Osteoblast (primary cell): ENCODE measurements around the gene DHRS4L2. TPM values are rescaled to one million over a fixed set of nuclear protein-coding genes. Genes with fewer than 3 reads are reported as not detected.

Experiments
- DNase-seq: peaks from one replicate; pipeline ENCODE4 v3.0.0; 2011; ENCODE audit warnings: low spot score, mixed read lengths; ENCODE audit not compliant: insufficient read length; ENCODE audit errors: missing footprints
- H2AFZ ChIP-seq: 2 replicates; pipeline ENCODE4 v1.6.0; 2011; ENCODE audit warnings: mild to moderate bottlenecking, low read length
- H3K27ac ChIP-seq: 2 replicates; pipeline ENCODE4 v1.5.1; 2011; ENCODE audit warnings: mild to moderate bottlenecking, low read depth, low read length, moderate library complexity
- H3K27me3 ChIP-seq: 2 replicates; pipeline ENCODE4 v1.6.0; 2012; ENCODE audit warnings: mild to moderate bottlenecking, control low read depth, inconsistent platforms, low read length, moderate library complexity; ENCODE audit not compliant: insufficient read depth
- H3K36me3 ChIP-seq: 2 replicates; pipeline ENCODE4 v1.5.1; 2011; ENCODE audit warnings: mild to moderate bottlenecking, low read length, control low read depth, moderate library complexity; ENCODE audit not compliant: insufficient read depth
- H3K4me1 ChIP-seq: 2 replicates; pipeline ENCODE4 v1.5.1; 2011; ENCODE audit warnings: mild to moderate bottlenecking, low read length, control low read depth, moderate library complexity; ENCODE audit not compliant: insufficient read depth
- H3K4me2 ChIP-seq: 2 replicates; pipeline ENCODE4 v1.6.0; 2011; ENCODE audit warnings: mild to moderate bottlenecking, low read length; ENCODE audit not compliant: insufficient read depth
- H3K4me3 ChIP-seq: fragments of 200-600 bp; sonication (generic); 3 replicates; pipeline ENCODE4 v1.5.1; 2012; ENCODE audit warnings: mild to moderate bottlenecking, low read length, inconsistent platforms; ENCODE audit not compliant: insufficient read depth
- H3K79me2 ChIP-seq: 2 replicates; pipeline ENCODE4 v1.6.0; 2012; ENCODE audit warnings: mild to moderate bottlenecking, low read length, control low read depth, inconsistent platforms; ENCODE audit not compliant: insufficient read depth
- H3K9me3 ChIP-seq: 2 replicates; pipeline ENCODE4 v1.5.1; 2011; ENCODE audit warnings: low read depth, low read length, control low read depth
- H4K20me1 ChIP-seq: 2 replicates; pipeline ENCODE4 v1.6.0; 2012; ENCODE audit warnings: mild to moderate bottlenecking, low read length, control low read depth; ENCODE audit not compliant: insufficient read depth
- CTCF ChIP-seq: IDR thresholded peaks from 2 replicates; pipeline ENCODE4 v1.5.1; 2011; ENCODE audit warnings: mild to moderate bottlenecking, low read depth, low read length, moderate library complexity; ENCODE audit errors: extremely low read depth
- total RNA-seq: library from RNA; depleted of rRNA; stranded (reverse); fragments of >200 nt; gene quantifications from 2 replicates; pipeline ENCODE4 v1.2.3, GENCODE V29; 2012

DHRS4L2 gene
- total RNA-seq, 1 donor, result 9.0 TPM

- Histone ChIP-seq H3K36me3 (no peaks in the 10 kb centered on the region), H3K9me3 (no peaks in the 10 kb centered on the region), H4K20me1 (peaks cover under 1% of the 10 kb centered on the region), H2AFZ (no peak overlapping the region), H3K4me3 (no peak overlapping the region), H3K4me2 (no peak overlapping the region), H3K4me1 (peaks cover 6% of the 10 kb centered on the region), H3K27ac (no peak overlapping the region), H3K79me2 (no peaks in the 10 kb centered on the region), H3K27me3 (peaks cover 33% of the 10 kb centered on the region)
- no peak for TF ChIP-seq CTCF
- DNase-seq, result peak; percentile 73
Measured at GRCh38 chr14:24053548-24054323, 65.0 kb downstream of the DHRS4L2 start.

- Histone ChIP-seq H3K79me2 (no peaks in the 10 kb centered on the region), H3K9me3 (no peaks in the 10 kb centered on the region), H2AFZ (no peak overlapping the region), H3K36me3 (no peaks in the 10 kb centered on the region), H3K27ac (no peak overlapping the region), H3K27me3 (peaks cover 30% of the 10 kb centered on the region), H3K4me1 (peaks cover 6% of the 10 kb centered on the region), H3K4me2 (no peak overlapping the region), H4K20me1 (peaks cover 4% of the 10 kb centered on the region), H3K4me3 (no peak overlapping the region)
- DNase-seq, result peak; percentile 70
- no peak for TF ChIP-seq CTCF
Measured at GRCh38 chr14:24054324-24054641, 65.6 kb downstream of the DHRS4L2 start.

- H3K27me3 ChIP-seq, result peaks cover 30% of the 10 kb centered on the region
- DNase-seq, result no peak
- H3K4me1 ChIP-seq, result peaks cover 6% of the 10 kb centered on the region
- H3K36me3 ChIP-seq, result no peaks in the 10 kb centered on the region
- H3K4me2 ChIP-seq, result no peak overlapping the region
- no peak overlapping the region for H3K4me3 ChIP-seq
- no peak overlapping the region for H2AFZ ChIP-seq
- no peaks in the 10 kb centered on the region for H3K9me3 ChIP-seq
- no peak for TF ChIP-seq CTCF
- no peaks in the 10 kb centered on the region for H3K79me2 ChIP-seq
- no peak overlapping the region for H3K27ac ChIP-seq
- H4K20me1 ChIP-seq, result peaks cover 4% of the 10 kb centered on the region
Measured at GRCh38 chr14:24054646-24055045, 65.9 kb downstream of the DHRS4L2 start.

Other genes starting within 250 kb of the DHRS4L2 start
- gene DHRS4, start 35.2 kb upstream of the DHRS4L2 start, total RNA-seq, result 31.5 and 36.5 TPM in 2 replicates
- not detected in 2 replicates for gene CARMIL3, start 63.1 kb downstream of the DHRS4L2 start, total RNA-seq
- not detected in 2 replicates for gene CPNE6, start 82.6 kb downstream of the DHRS4L2 start, total RNA-seq
- 26.2 and 35.1 TPM in 2 replicates for gene PCK2, start 105.4 kb downstream of the DHRS4L2 start, total RNA-seq
- 73.4 and 84.7 TPM in 2 replicates for gene DCAF11, start 125.8 kb downstream of the DHRS4L2 start, total RNA-seq
- 1.5 and 1.8 TPM in 2 replicates for gene NRL, start 126.0 kb downstream of the DHRS4L2 start, total RNA-seq
- gene FITM1, start 141.7 kb downstream of the DHRS4L2 start, total RNA-seq, result 0.29 and 0.72 TPM in 2 replicates
- 95.5 and 111 TPM in 2 replicates for gene PSME1, start 147.3 kb downstream of the DHRS4L2 start, total RNA-seq
- gene EMC9, start 152.7 kb downstream of the DHRS4L2 start, total RNA-seq, result 6.9 and 9.1 TPM in 2 replicates
- gene PSME2, start 157.7 kb downstream of the DHRS4L2 start, total RNA-seq, result 47.7 and 55.7 TPM in 2 replicates
- 43.9 and 49.6 TPM in 2 replicates for gene RNF31, start 158.6 kb downstream of the DHRS4L2 start, total RNA-seq
- gene IRF9, start 172.3 kb downstream of the DHRS4L2 start, total RNA-seq, result 102 and 117 TPM in 2 replicates
- 3.3 and 3.5 TPM in 2 replicates for gene REC8, start 183.2 kb downstream of the DHRS4L2 start, total RNA-seq
- 38.9 and 47.0 TPM in 2 replicates for gene IPO4, start 199.9 kb downstream of the DHRS4L2 start, total RNA-seq
- 78.2 and 84.3 TPM in 2 replicates for gene TM9SF1, start 206.5 kb downstream of the DHRS4L2 start, total RNA-seq
- gene TSSK4, start 216.8 kb downstream of the DHRS4L2 start, total RNA-seq, result 0.36 TPM in 1 of 2 replicates, not detected in the other
- 19.2 TPM in 2 replicates for gene CHMP4A, start 224.6 kb downstream of the DHRS4L2 start, total RNA-seq
- gene MDP1, start 227.1 kb downstream of the DHRS4L2 start, total RNA-seq, result 14.1 and 14.8 TPM in 2 replicates
- gene NEDD8, start 243.4 kb downstream of the DHRS4L2 start, total RNA-seq, result 56.3 and 69.1 TPM in 2 replicates
- 70.7 and 86.5 TPM in 2 replicates for gene GMPR2, start 244.0 kb downstream of the DHRS4L2 start, total RNA-seq